Suprapubic skin (tissue), 3 donors: Measurements from ENCODE around the gene CNGB1.

ENCODE experiments used
- CTCF ChIP-seq, 2 donors: fragments of 200-600 bp in 1 of 2; fragments of 450-650 bp in 1 of 2; sonication (generic) in 1 of 2; IDR thresholded peaks; one replicate each; pipeline ENCODE4 v1.5.1; 2016 to 2019; ENCODE audit warnings: antibody characterized with exemption in 2 of 2, mild to moderate bottlenecking in 1 of 2, moderate library complexity in 1 of 2
- POLR2AphosphoS5 ChIP-seq, 3 donors: sonication (generic); formaldehyde crosslinking; IDR thresholded peaks; one replicate each; pipeline ENCODE4 v1.6.1; 2017; ENCODE audit warnings: antibody characterized with exemption in 3 of 3

- TF ChIP-seq CTCF (IDR thresholded peaks at IDR 0.05) (no peak), POLR2AphosphoS5 (IDR thresholded peaks at IDR 0.05) (no peak)
These were observed 44.9 kb downstream of the CNGB1 start for GRCh38 chr16:57926041-57926440.
